Measurements from ENCODE around the gene TUBA1C. TPM values are rescaled to one million over a fixed set of nuclear protein-coding genes. Genes with fewer than 3 reads are reported as not detected.
A peak's percentile ranks its signal among the peaks of the same experiment; 100 is the strongest.

TUBA1C gene
- total and polyA plus RNA-seq, 2 of the 4 experiments (the other 2 are of a cell fraction): 1,420 to 2,555 TPM

DNA sequence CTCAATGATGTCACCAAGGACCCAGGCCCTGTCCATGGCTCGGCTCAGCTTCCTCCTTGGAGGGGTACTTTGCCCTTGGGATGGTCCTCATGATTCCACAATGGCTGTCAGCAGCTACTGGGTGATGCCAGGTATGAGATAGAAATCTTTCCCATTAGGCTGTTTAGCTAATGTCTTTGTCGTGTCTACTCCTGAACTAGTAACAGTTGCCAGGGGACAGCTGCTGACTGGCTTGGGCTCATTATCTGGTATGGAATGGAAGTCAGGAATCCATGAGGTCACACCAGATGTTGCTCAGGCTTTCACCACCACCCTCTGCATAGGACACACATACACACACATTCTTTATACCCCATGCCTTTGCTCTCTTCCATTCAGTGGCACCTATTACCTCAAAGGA lies 39.3 kb downstream of the TUBA1C start:
- H2BK120ac ChIP-seq (ENCODE audit: low read depth, low read length): no peak overlapping the region
- in situ Hi-C loops (cut with MboI; ENCODE audit: low sequenced_read_pairs): no loop called here
- ChIA-PET CTCF (interaction anchor here (1.2 kb wide), 2 partner anchors 27 to 44 kb away, joined by 3 read pairs; no protein-coding TSS in a partner anchor), POLR2A (ENCODE audit: unreplicated experiment) (no interaction called here)
- no peak overlapping the region for H3K23ac ChIP-seq (ENCODE audit: low read depth, low read length)
- BruUV-seq (replicated peaks): no TSS peak
- DNase-seq (peak; percentile 62), ATAC-seq (ENCODE audit: low read depth) (peak; percentile 53)
- H3K4me2 ChIP-seq (ENCODE audit: low read depth, low read length): no peak overlapping the region
- H2BK20ac ChIP-seq (ENCODE audit: low read depth, low read length): no peak overlapping the region
- 0 out of 2 replicates have a peak, but pooled peaks cover 4% of the 10 kb centered on the region for H3K9me1 ChIP-seq (ENCODE audit: insufficient read depth, low read length)
- H3K36me3 ChIP-seq (ENCODE audit: control insufficient read depth, insufficient read depth, low read length): no peaks in the 10 kb centered on the region
- intact Hi-C loops (cut with micrococcal nuclease): no loop called here
- H3K27me3 ChIP-seq (ENCODE audit: control insufficient read depth, insufficient read depth, low read length): peaks cover 24% of the 10 kb centered on the region
- H2BK5ac ChIP-seq (ENCODE audit: low read depth, low read length, poor library complexity, severe bottlenecking): no peak overlapping the region
- no peak overlapping the region for H3K4me3 ChIP-seq (ENCODE audit: insufficient read depth, low read depth, low read length)
- H3K14ac ChIP-seq (replicated peaks; ENCODE audit: low read depth, low read length): no peak overlapping the region
- 100% methylated on average over 1 of the region's 2 CpGs; no CpG with 5 or more reads in 1 of the 2 experiments for WGBS, 2 experiments (ENCODE audit: extremely low coverage in 2 of 2, insufficient read length in 1 of 2)
- H2AK5ac ChIP-seq (ENCODE audit: low read depth, low read length): no peak overlapping the region
- no peak overlapping the region for H2AK9ac ChIP-seq (replicated peaks; ENCODE audit: low read depth, low read length, poor library complexity)
- no peak overlapping the region for H4K91ac ChIP-seq (ENCODE audit: insufficient read depth, low read depth, low read length)
- H3K4me1 ChIP-seq (ENCODE audit: control insufficient read depth, insufficient read depth, low read length): no peaks in the 10 kb centered on the region
- no peak overlapping the region for H3K9ac ChIP-seq (ENCODE audit: low read depth, low read length)
- H3K9me3 ChIP-seq (ENCODE audit: control insufficient read depth, insufficient read depth, low read length): no peaks in the 10 kb centered on the region; the same call in 1 of the 2 replicates
- dilution Hi-C loops (cut with HindIII; ENCODE audit: low sequenced_read_pairs, unreplicated experiment): no loop called here
- no peak overlapping the region for H3K18ac ChIP-seq (ENCODE audit: low read depth, low read length)
- no peak overlapping the region for H2BK15ac ChIP-seq (ENCODE audit: low read depth, low read length)
- H3K56ac ChIP-seq (ENCODE audit: extremely low read depth, insufficient read depth, low read length): no peak overlapping the region
- no peak overlapping the region for H4K5ac ChIP-seq (ENCODE audit: low read depth, low read length)
- H2AFZ ChIP-seq (replicated peaks; ENCODE audit: low read length, poor library complexity): no peak overlapping the region
- no peaks in the 10 kb centered on the region for H4K20me1 ChIP-seq (ENCODE audit: insufficient read depth, low read length)
- H3K79me1 ChIP-seq (ENCODE audit: low read depth in 1 of 2, low read length in 2 of 2): no peaks in the 10 kb centered on the region
- no peak overlapping the region for H4K8ac ChIP-seq (ENCODE audit: low read depth in 2 of 2, low read length in 2 of 2)
- no peak overlapping the region for H3K4ac ChIP-seq (ENCODE audit: low read depth, low read length)
- no peak overlapping the region for H3K27ac ChIP-seq (ENCODE audit: insufficient read depth, low read length)
- TF ChIP-seq RFX5 (IDR thresholded peaks at IDR 0.05; ENCODE audit: low read depth, low read length): no peak
- TF ChIP-seq NFE2L2 (IDR thresholded peaks at IDR 0.05; ENCODE audit: low read depth, low read length): no peak
- no peak for TF ChIP-seq CEBPB (IDR thresholded peaks at IDR 0.05; ENCODE audit: low read depth, low read length)
- TF ChIP-seq POLR2A (IDR thresholded peaks at IDR 0.05; ENCODE audit: low read depth, low read length): no peak
- no peak for TF ChIP-seq BHLHE40 (IDR thresholded peaks at IDR 0.05; ENCODE audit: low read depth, low read length)

All from IMR-90 (cell line).